Measurements from ENCODE around the gene XPO6.
"Not testable (repeated sequence)": the region's sequence is repeated elsewhere in the genome, so short reads cannot be mapped to it uniquely, and the experiment has no call there.

XPO6 gene

DNA sequence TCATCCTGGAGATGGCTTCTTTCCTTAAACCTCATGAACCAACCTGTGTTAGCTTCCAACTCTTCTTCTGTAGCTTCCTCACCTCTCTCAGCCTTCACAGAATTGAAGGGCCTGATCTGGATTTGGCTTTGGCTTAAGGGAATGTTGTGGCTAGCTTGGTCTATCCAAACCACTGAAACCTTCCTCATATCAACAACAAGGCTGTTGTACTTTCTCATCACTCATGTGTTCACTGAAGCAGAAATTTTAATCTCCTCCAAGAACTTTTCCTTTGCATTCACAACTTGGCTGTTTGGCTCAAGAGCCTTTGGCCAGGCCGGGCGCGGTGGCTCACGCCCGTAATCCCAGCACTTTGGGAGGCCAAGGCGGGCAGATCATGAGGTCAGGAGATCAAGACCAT is 95.9 kb downstream of the XPO6 start:
- H3K36me3 ChIP-seq (ENCODE audit: insufficient read depth, low read length) = peaks cover 29% of the 10 kb centered on the region
- not testable (repeated sequence) for H3K4me1 ChIP-seq (ENCODE audit: insufficient read depth, low read length); H3K9me3 ChIP-seq (ENCODE audit: control insufficient read depth, insufficient read depth, low read length); H3K9ac ChIP-seq (ENCODE audit: low read depth, low read length)

DNA sequence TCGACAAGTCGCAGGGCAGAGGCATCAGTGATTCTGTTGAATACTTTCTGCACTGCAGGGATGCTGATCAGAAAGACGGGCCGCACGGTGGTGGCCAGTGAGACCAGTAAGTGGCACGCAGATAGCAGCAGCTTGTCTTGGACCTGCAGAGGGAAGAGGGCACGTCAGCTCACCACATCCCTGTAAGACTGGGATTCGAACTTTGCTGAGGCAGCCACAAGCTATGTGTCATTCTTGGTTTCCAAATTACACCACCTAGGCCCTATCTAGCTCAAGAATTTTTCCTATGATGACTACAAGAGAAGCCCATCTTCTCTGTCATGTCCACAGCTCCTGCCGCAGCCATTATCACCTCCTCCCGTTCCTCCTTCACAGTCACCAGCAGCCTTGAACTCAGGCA is 98.9 kb downstream of the XPO6 start:
- H3K9ac ChIP-seq (ENCODE audit: low read depth, low read length) = no peak overlapping the region
- no peaks in the 10 kb centered on the region for H3K9me3 ChIP-seq (ENCODE audit: control insufficient read depth, insufficient read depth, low read length)
- H3K4me1 ChIP-seq (ENCODE audit: insufficient read depth, low read length) = no peaks in the 10 kb centered on the region
- peaks cover 34% of the 10 kb centered on the region for H3K36me3 ChIP-seq (ENCODE audit: insufficient read depth, low read length)

- Histone ChIP-seq H3K9ac (ENCODE audit: low read depth, low read length) (no peak overlapping the region), H3K36me3 (ENCODE audit: insufficient read depth, low read length) (peaks cover 35% of the 10 kb centered on the region), H3K9me3 (ENCODE audit: control insufficient read depth, insufficient read depth, low read length) (no peaks in the 10 kb centered on the region), H3K4me1 (ENCODE audit: insufficient read depth, low read length) (no peaks in the 10 kb centered on the region)
These were observed 100.8 kb downstream of the XPO6 start for GRCh38 chr16:28110977-28111376.

DNA sequence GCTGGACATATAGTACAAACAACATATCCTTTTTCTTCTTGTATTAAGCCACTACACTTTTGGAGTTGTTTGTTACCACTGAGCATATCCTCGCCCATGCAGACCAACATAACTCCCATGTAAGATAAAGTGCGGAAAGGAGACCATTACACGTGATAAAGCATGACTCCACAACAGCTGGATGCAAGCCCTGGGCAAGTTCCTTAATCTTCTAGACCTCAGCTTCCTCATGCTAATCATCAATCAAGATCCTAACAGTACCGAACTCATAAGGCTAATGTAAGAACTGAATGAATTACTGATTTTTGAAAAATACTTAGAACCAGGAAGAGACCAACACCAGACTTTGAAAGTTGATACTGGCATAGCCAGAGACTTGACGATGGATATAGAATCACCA is 101.3 kb downstream of the XPO6 start:
- Histone ChIP-seq H3K9me3 (ENCODE audit: control insufficient read depth, insufficient read depth, low read length) (no peaks in the 10 kb centered on the region), H3K9ac (ENCODE audit: low read depth, low read length) (no peak overlapping the region), H3K36me3 (ENCODE audit: insufficient read depth, low read length) (peaks cover 32% of the 10 kb centered on the region), H3K4me1 (ENCODE audit: insufficient read depth, low read length) (no peaks in the 10 kb centered on the region)

GRCh38 chr16:28110074-28110473 is 101.7 kb downstream of the XPO6 start:
- no peaks in the 10 kb centered on the region for H3K9me3 ChIP-seq (ENCODE audit: control insufficient read depth, insufficient read depth, low read length)
- H3K9ac ChIP-seq (ENCODE audit: low read depth, low read length) = no peak overlapping the region
- no peaks in the 10 kb centered on the region for H3K4me1 ChIP-seq (ENCODE audit: insufficient read depth, low read length)
- peaks cover 29% of the 10 kb centered on the region for H3K36me3 ChIP-seq (ENCODE audit: insufficient read depth, low read length)

DNA sequence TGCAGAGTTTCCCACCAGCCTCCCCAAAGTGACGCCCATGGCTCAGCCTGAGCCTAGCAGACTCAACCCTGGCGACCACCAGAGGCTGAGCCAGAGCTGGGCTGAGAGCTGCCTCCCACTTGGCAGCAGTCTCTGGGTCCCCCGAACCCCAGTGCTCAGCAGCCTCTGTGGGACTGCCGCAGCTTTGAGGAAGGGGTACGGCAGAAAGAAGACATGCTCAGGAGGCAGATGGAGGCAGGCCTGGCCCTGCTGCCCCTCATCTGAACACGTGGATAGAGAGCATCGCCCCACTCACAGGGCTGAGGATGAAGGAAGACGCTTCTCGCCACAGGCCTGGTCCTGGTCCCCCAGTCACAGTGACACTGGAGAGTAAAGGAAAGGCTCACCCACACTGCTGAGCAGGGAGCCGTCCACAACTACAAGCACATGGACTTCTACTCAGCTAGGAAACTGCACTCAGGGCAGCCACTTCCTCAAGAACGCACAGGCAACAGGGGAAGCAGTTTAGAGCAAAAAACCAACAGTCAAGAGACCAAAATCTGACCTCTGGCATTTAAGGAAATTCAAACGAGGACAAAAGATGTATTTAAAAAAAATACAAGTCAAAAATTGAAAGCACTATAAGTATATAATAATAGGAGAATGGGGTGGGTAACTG is 103.0 kb downstream of the XPO6 start:
- Histone ChIP-seq H3K36me3 (ENCODE audit: insufficient read depth, low read length) (peaks cover 37% of the 10 kb centered on the region), H3K4me1 (ENCODE audit: insufficient read depth, low read length) (no peaks in the 10 kb centered on the region), H3K9me3 (ENCODE audit: control insufficient read depth, insufficient read depth, low read length) (no peaks in the 10 kb centered on the region), H3K9ac (ENCODE audit: low read depth, low read length) (no peak overlapping the region)

- Histone ChIP-seq H3K9me3 (ENCODE audit: control insufficient read depth, insufficient read depth, low read length) (no peaks in the 10 kb centered on the region), H3K9ac (ENCODE audit: low read depth, low read length) (no peak overlapping the region), H3K36me3 (ENCODE audit: insufficient read depth, low read length) (peaks cover 44% of the 10 kb centered on the region), H3K4me1 (ENCODE audit: insufficient read depth, low read length) (no peaks in the 10 kb centered on the region)
These were observed 104.5 kb downstream of the XPO6 start for GRCh38 chr16:28107232-28107631.

DNA sequence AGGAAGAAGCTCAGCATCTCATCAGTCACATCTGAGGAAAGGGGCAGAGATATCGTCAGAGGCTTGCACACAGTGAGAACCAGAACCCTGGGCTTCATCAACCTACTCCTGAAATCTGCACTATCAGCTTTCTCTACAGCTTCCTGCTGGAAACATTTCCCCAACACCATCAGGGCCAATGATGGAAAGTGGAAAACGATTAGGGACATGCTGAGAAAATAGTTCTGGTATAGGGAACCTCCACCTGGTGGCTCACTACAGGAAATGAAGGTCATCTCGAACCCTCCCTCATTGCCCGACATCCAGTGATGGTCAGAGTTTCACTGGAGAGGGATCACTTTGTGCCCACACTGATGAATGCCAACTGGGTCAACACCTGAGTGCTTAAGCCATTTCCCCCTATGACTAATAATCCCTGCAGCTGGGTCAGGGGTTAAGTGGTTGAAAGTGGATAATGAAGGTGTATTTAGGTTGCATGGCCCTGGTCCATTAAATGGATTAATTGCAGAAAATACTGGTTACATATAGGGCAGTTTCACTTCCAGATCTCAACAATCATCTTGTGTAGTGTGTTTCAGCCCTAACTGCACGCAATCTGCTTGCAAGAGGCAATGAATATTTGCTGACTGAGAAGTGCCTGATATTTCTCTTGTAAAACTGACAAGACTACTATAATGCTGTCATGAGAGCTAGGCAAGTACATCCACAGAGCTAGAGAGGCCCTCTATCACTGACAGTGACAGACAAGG is 105.1 kb downstream of the XPO6 start:
- Histone ChIP-seq H3K36me3 (ENCODE audit: insufficient read depth, low read length) (peaks cover 40% of the 10 kb centered on the region), H3K9ac (ENCODE audit: low read depth, low read length) (no peak overlapping the region), H3K4me1 (ENCODE audit: insufficient read depth, low read length) (no peaks in the 10 kb centered on the region), H3K9me3 (ENCODE audit: control insufficient read depth, insufficient read depth, low read length) (no peaks in the 10 kb centered on the region)

GRCh38 chr16:28105954-28106353 is 105.8 kb downstream of the XPO6 start:
- H3K4me1 ChIP-seq (ENCODE audit: insufficient read depth, low read length) = no peaks in the 10 kb centered on the region
- H3K36me3 ChIP-seq (ENCODE audit: insufficient read depth, low read length) = peaks cover 45% of the 10 kb centered on the region
- H3K9ac ChIP-seq (ENCODE audit: low read depth, low read length) = no peak overlapping the region
- no peaks in the 10 kb centered on the region for H3K9me3 ChIP-seq (ENCODE audit: control insufficient read depth, insufficient read depth, low read length)

DNA sequence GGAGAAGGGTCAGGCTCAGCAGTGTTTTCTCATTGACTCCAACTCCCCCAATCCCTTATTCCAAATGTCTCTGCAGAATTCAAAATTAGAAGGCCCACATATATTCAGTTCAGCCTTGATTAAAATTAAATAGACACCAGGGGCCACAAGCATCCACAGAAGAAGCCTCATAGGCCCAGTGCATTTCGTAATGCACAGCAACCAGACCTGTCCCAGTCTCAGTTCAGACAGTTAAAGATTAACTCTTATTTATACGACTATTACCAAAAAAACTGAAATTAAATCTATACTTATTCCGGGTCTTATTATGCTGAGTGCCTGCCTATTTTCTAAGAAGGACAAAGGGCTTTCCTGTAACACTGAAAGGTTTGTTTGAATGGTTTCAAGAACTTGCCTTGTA is 106.5 kb downstream of the XPO6 start:
- no peaks in the 10 kb centered on the region for H3K9me3 ChIP-seq (ENCODE audit: control insufficient read depth, insufficient read depth, low read length)
- no peak overlapping the region for H3K9ac ChIP-seq (ENCODE audit: low read depth, low read length)
- no peaks in the 10 kb centered on the region for H3K4me1 ChIP-seq (ENCODE audit: insufficient read depth, low read length)
- peaks cover 47% of the 10 kb centered on the region for H3K36me3 ChIP-seq (ENCODE audit: insufficient read depth, low read length)

DNA sequence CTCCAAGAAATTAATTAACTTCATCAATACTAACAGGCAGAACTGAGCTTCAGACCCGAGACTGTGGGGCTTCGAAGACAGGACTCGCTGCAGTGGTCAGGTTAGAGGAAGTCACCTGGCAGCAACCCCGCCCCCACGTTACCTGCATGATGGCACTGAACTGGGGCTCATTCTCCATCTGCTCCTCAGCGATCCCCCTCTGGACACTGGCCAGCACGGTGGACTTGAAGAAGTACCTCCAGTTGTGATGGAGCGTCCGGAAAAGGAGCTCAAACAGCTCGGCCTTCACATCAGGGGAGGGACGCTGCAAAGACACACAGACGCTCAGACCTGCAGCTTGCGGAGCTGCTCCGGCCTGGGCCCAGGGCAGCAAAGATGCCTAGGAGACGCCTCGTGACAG is 107.4 kb downstream of the XPO6 start:
- Histone ChIP-seq H3K9me3 (ENCODE audit: control insufficient read depth, insufficient read depth, low read length) (no peaks in the 10 kb centered on the region), H3K9ac (ENCODE audit: low read depth, low read length) (no peak overlapping the region), H3K4me1 (ENCODE audit: insufficient read depth, low read length) (no peaks in the 10 kb centered on the region), H3K36me3 (ENCODE audit: insufficient read depth, low read length) (peaks cover 47% of the 10 kb centered on the region)

DNA sequence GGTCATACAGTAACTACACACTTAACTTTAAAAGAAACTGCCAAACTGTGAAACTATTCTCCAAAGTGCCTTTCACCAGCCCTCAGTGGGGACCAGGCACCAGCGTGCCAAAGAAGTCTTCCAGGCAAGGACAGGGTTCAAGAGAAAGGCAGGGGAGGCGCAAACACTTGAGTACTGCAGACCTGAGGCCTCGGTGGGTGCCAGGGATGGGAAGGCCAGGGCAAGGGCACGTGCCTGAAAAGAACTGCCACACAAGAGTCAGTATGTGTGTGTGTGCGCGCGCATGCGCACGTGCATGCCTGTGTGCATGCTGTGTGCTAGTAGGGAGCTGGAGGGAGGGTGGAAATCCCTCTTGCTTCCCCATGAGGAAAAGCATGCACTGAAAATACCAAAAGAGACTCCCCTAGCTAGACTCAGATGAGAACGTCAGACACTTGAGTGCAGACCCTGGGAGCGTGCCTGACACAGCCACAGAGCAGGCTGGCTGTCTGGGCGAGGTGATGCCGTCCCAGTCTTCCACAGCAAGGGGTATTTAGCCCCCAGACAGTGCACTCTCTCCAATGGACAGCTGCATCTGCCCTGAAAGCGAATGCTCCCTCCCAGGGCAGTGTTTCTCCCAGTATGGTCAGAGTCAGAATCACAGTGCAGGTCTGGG is 108.1 kb downstream of the XPO6 start:
- Histone ChIP-seq H3K4me1 (ENCODE audit: insufficient read depth, low read length) (no peaks in the 10 kb centered on the region), H3K36me3 (ENCODE audit: insufficient read depth, low read length) (peaks cover 47% of the 10 kb centered on the region), H3K9ac (ENCODE audit: low read depth, low read length) (no peak overlapping the region), H3K9me3 (ENCODE audit: control insufficient read depth, insufficient read depth, low read length) (no peaks in the 10 kb centered on the region)

DNA sequence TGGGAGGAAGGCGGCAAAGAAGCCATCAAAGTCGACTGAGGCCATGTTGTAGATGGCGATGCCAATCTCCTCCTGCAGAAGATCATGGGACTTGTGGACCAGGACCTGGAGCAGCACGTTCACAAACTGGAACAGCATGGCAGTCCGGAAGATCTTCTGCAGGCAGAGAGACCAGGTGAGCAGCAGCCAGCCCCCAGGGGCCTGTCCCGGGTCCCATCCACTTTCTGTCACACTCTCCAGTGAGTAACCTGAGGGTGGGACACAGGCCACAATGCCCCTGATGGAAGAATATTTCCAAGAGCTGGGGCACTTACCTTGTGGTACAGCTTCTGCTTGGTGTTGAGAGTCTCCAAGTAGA is 110.3 kb downstream of the XPO6 start:
- Histone ChIP-seq H3K4me1 (ENCODE audit: insufficient read depth, low read length) (no peaks in the 10 kb centered on the region), H3K36me3 (ENCODE audit: insufficient read depth, low read length) (peaks cover 40% of the 10 kb centered on the region), H3K9ac (ENCODE audit: low read depth, low read length) (no peak overlapping the region), H3K9me3 (ENCODE audit: control insufficient read depth, insufficient read depth, low read length) (no peaks in the 10 kb centered on the region)

DNA sequence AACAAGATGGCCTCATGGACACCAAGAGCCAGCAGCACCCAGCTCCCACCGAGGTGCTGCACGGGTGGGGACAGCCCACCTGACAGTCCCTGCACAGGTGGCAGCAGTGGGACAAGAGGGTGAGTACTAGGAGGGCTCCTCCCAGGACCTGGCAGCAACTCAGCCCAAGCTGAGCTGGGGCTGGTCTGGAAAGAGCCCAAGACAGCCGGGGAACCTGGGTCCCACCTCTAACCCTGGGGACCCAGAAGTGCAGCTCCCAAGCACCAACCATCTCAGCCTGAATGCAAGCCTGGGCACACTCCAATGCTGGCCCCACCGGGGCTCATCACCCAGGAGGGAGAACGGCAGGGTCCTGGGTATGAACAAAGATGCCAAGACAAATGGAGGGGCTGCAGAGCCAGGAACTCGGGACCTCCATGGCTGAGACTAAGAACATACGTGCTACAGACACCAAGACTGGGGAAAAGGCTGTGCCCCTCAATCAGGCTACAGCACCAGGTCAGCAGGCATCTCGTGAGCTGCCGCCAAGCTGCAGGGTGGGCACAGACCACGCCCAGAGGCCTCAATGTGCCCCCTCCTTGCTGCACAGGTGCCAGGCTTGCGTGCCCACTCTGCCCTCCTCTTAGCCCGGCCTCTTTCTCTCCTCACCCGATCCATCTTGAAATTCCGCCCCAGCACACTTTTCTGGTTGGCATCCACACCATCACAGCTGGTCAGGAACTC is 110.8 kb downstream of the XPO6 start:
- Histone ChIP-seq H3K9me3 (ENCODE audit: control insufficient read depth, insufficient read depth, low read length) (no peaks in the 10 kb centered on the region), H3K9ac (ENCODE audit: low read depth, low read length) (no peak overlapping the region), H3K4me1 (ENCODE audit: insufficient read depth, low read length) (no peaks in the 10 kb centered on the region), H3K36me3 (ENCODE audit: insufficient read depth, low read length) (peaks cover 35% of the 10 kb centered on the region)

All from ES-I3 (cell line).